Measurements from ENCODE around the gene SET.

DNA sequence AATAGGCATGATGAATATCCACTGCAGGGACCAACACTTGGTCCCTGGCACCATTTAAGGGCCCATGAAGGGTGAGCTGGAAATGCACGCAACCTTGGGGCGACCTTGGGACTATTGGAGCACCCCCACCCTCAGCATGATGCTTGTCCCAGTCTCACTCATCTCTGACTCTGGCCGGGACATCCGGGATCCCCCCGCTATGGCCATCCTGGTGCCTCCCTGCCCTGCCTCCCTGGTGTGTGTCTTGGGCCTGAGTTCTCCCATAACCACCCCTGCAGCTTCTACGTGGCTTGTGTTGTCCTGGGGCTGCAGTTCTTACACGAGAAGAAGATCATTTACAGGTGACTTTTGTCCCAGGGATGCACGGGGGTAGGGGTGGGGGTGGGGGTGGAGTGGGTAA lies 29.0 kb downstream of the SET start:
- TF ChIP-seq GATA3 (IDR thresholded peaks at IDR 0.05; ENCODE audit: low read depth, low read length) (no peak), GATA2 (IDR thresholded peaks at IDR 0.05; ENCODE audit: low read depth, low read length) (no peak)

Measured in SH-SY5Y (cell line).